Right lobe of liver (tissue), 4 donors: ENCODE measurements around the gene ZNF770.
"Not testable (repeated sequence)": the region's sequence is repeated elsewhere in the genome, so short reads cannot be mapped to it uniquely, and the experiment has no call there.

Source experiments
- POLR2A ChIP-seq: fragments of 450-650 bp; IDR thresholded peaks from one replicate; pipeline ENCODE4 v1.6.1; 2017; ENCODE audit warnings: antibody characterized with exemption, mild to moderate bottlenecking
- TF ChIP-seq, protein P1 (sequence below), 4 donors: fragments of 200-600 bp in 3 of 4; fragments of 450-650 bp in 1 of 4; IDR thresholded peaks; one replicate each; pipeline versions ENCODE4 v1.5.1 to v1.8.0; 2016 to 2022; ENCODE audit warnings: antibody characterized with exemption in 4 of 4, mild to moderate bottlenecking in 2 of 4
- donor health status: DM: no; HTN: no; CAD: no.
- donor health status: DM: no; HTN: no; CAD: no.
- donor health status: DM: no; HTN: yes; CAD: no.

DNA sequence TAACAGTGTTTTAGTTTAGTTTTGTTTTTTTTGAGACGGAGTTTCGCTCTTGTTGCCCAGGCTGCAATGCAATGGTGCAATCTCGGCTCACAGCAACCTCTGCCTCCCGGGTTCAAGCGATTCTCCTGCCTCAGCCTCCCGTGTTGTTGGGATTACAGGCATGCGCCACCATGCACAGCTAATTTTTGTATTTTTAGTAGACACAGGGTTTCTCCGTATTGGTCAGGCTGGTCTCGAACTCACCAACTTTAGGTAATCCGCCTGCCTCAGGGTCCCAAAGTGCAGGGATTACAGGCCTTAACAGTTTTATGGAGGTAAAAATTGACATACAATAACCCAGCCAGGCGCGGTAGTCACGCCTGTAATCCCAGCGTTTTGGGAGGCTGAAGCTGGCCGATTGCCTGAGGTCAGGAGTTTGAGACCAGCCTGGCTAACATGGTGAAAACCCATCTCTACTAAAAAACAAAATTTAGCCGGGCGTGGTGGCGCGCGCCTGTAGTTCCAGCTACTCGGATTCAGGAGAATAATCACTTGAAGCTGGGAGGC is 17.9 kb downstream of the ZNF770 start:
- TF ChIP-seq, protein P1, sequence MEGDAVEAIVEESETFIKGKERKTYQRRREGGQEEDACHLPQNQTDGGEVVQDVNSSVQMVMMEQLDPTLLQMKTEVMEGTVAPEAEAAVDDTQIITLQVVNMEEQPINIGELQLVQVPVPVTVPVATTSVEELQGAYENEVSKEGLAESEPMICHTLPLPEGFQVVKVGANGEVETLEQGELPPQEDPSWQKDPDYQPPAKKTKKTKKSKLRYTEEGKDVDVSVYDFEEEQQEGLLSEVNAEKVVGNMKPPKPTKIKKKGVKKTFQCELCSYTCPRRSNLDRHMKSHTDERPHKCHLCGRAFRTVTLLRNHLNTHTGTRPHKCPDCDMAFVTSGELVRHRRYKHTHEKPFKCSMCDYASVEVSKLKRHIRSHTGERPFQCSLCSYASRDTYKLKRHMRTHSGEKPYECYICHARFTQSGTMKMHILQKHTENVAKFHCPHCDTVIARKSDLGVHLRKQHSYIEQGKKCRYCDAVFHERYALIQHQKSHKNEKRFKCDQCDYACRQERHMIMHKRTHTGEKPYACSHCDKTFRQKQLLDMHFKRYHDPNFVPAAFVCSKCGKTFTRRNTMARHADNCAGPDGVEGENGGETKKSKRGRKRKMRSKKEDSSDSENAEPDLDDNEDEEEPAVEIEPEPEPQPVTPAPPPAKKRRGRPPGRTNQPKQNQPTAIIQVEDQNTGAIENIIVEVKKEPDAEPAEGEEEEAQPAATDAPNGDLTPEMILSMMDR (IDR thresholded peaks at IDR 0.05): not testable (repeated sequence)
- TF ChIP-seq POLR2A: not testable (repeated sequence)
